NCI-H146 (cell line): ENCODE measurements around the gene MAGEA2.
"Not testable (repeated sequence)": the region's sequence is repeated elsewhere in the genome, so short reads cannot be mapped to it uniquely, and the experiment has no call there.

Experiments
- DNase-seq: peaks from one replicate; lab custom pipeline; 2025; lab: John Stamatoyannopoulos, UW

Gene MAGEA2

GRCh38 chrX:152753686-152754650 is at the start of gene MAGEA2:
Gene MAGEA2 (minus strand): TSS chrX:152753842. CDS start chrX:152751363, 2,479 bp downstream.
- not testable (repeated sequence) for DNase-seq

- no peak for DNase-seq
Observed at GRCh38 chrX:152798945-152799344, 45.3 kb upstream of the MAGEA2 start.

- not testable (repeated sequence) for DNase-seq
Observed at GRCh38 chrX:152787062-152787461, 33.4 kb upstream of the MAGEA2 start.

GRCh38 chrX:152769549-152770289 is 16.1 kb upstream of the MAGEA2 start, which contains the start of gene MAGEA6:
Gene MAGEA6 (minus strand): TSS chrX:152769689. CDS start chrX:152767650, 2,039 bp downstream.
- DNase-seq, result not testable (repeated sequence)

- DNase-seq, result not testable (repeated sequence)
Observed at GRCh38 chrX:152766562-152766961, 12.9 kb upstream of the MAGEA2 start.

GRCh38 chrX:152761582-152761981 is 7.9 kb upstream of the MAGEA2 start:
- DNase-seq, result not testable (repeated sequence)

GRCh38 chrX:152759544-152759943 is 5.9 kb upstream of the MAGEA2 start:
- DNase-seq, result not testable (repeated sequence)

- not testable (repeated sequence) for DNase-seq
Observed at GRCh38 chrX:152758918-152759317, 5.3 kb upstream of the MAGEA2 start, which contains the start of gene CSAG3. Gene CSAG3 (plus strand): TSS chrX:152759218.

GRCh38 chrX:152754871-152755270 is 1.2 kb upstream of the MAGEA2 start:
- DNase-seq, result not testable (repeated sequence)

- DNase-seq, result no peak
Observed at GRCh38 chrX:152738560-152738959, 15.1 kb downstream of the MAGEA2 start.

- not testable (repeated sequence) for DNase-seq
Observed at GRCh38 chrX:152736528-152736927, 17.1 kb downstream of the MAGEA2 start.

GRCh38 chrX:152735860-152736511 is 17.7 kb downstream of the MAGEA2 start:
- no peak for DNase-seq

GRCh38 chrX:152735101-152735500 is 18.5 kb downstream of the MAGEA2 start:
- DNase-seq, result no peak

- DNase-seq, result not testable (repeated sequence)
Observed at GRCh38 chrX:152734143-152734858, 19.3 kb downstream of the MAGEA2 start.

- peak; percentile 76 for DNase-seq
Observed at GRCh38 chrX:152733261-152733975, 20.2 kb downstream of the MAGEA2 start, which contains the start of the genes CSAG1 and MAGEA12. Gene CSAG1 (minus strand): TSS chrX:152733721. CDS start chrX:152732460, 1,261 bp downstream. Gene MAGEA12 (plus strand): TSS chrX:152733757. CDS start chrX:152736162, 2,405 bp downstream.

- DNase-seq, result no peak
Observed at GRCh38 chrX:152725409-152725808, 28.2 kb downstream of the MAGEA2 start.

GRCh38 chrX:152713815-152714787 is 39.5 kb downstream of the MAGEA2 start, which contains the start of gene MAGEA2B:
Gene MAGEA2B (plus strand): TSS chrX:152714628. CDS start chrX:152717107, 2,479 bp downstream.
- DNase-seq, result not testable (repeated sequence)

GRCh38 chrX:152713195-152713594 is 40.4 kb downstream of the MAGEA2 start:
- DNase-seq, result not testable (repeated sequence)

GRCh38 chrX:152709173-152709572 is 44.5 kb downstream of the MAGEA2 start, which contains the start of gene CSAG2:
Gene CSAG2 (minus strand): TSS chrX:152709273. CDS start chrX:152709112, 161 bp downstream.
- DNase-seq, result not testable (repeated sequence)
